Breast epithelium (tissue), 4 donors: Measurements from ENCODE around the gene HRH2. TPM values are rescaled to one million over a fixed set of nuclear protein-coding genes. Genes with fewer than 3 reads are reported as not detected.

ENCODE experiments used
- DNase-seq, 2 donors: peaks; one replicate each; pipeline ENCODE4 v3.0.0-alpha.2; 2019; ENCODE audit warnings: low spot score in 2 of 2
- H3K27ac ChIP-seq, 2 donors: fragments of 200-600 bp; sonication (generic) in 1 of 2; one replicate each; pipeline ENCODE4 v1.5.1; 2016 to 2019; ENCODE audit warnings: mild to moderate bottlenecking in 1 of 2
- H3K27me3 ChIP-seq, 2 donors: fragments of 200-600 bp; sonication (generic) in 1 of 2; one replicate each; pipeline versions ENCODE4 v1.5.1 to v1.6.0; 2017 to 2019; ENCODE audit warnings: control low read depth in 1 of 2, mild to moderate bottlenecking in 1 of 2
- H3K36me3 ChIP-seq: fragments of 200-600 bp; one replicate; pipeline ENCODE4 v1.5.1; 2019
- H3K4me1 ChIP-seq, 2 donors: fragments of 200-600 bp; sonication (generic); one replicate each; pipeline ENCODE4 v1.5.1; 2016 to 2019; ENCODE audit warnings: control low read depth in 1 of 2
- H3K4me3 ChIP-seq, 3 donors: fragments of 200-600 bp; sonication (generic); 1 replicate in 2 of 3; 2 replicates in 1 of 3; pipeline ENCODE4 v1.5.1; 2016 to 2019; ENCODE audit warnings: mild to moderate bottlenecking in 3 of 3, moderate library complexity in 2 of 3
- H3K9me3 ChIP-seq, 2 donors: fragments of 200-600 bp; sonication (generic) in 1 of 2; one replicate each; pipeline ENCODE4 v1.5.1; 2016 to 2019; ENCODE audit warnings: control low read depth in 1 of 2
- POLR2A ChIP-seq: fragments of 450-650 bp; IDR thresholded peaks from one replicate; pipeline ENCODE4 v1.6.1; 2016; ENCODE audit warnings: antibody characterized with exemption, mild to moderate bottlenecking, moderate library complexity
- POLR2AphosphoS5 ChIP-seq, 3 donors: sonication (generic); formaldehyde crosslinking; IDR thresholded peaks; one replicate each; pipeline ENCODE4 v1.6.1; 2017; ENCODE audit warnings: antibody characterized with exemption in 3 of 3
- intact Hi-C: fragments of 100-400 bp; cut with DNase I; formaldehyde crosslinking; loops from one replicate; pipeline ENCODE4 v1.15.1; 2023; ENCODE audit warnings: low total_unique reads
- total RNA-seq, 3 donors: library from RNA; depleted of rRNA; stranded (reverse); fragments of >200 nt; gene quantifications; one replicate each; pipeline ENCODE4 v1.1.0, GENCODE V29; 2016
- TF ChIP-seq, protein P1 (sequence below), 3 donors: fragments of 450-650 bp; IDR thresholded peaks; one replicate each; pipeline ENCODE4 v1.5.1; 2016 to 2017; ENCODE audit warnings: antibody characterized with exemption in 3 of 3, mild to moderate bottlenecking in 3 of 3, moderate library complexity in 3 of 3

The HRH2 gene
- total RNA-seq, 3 donors from 2014 or later: 0.73 to 5.0 (median 2.0) TPM

DNA sequence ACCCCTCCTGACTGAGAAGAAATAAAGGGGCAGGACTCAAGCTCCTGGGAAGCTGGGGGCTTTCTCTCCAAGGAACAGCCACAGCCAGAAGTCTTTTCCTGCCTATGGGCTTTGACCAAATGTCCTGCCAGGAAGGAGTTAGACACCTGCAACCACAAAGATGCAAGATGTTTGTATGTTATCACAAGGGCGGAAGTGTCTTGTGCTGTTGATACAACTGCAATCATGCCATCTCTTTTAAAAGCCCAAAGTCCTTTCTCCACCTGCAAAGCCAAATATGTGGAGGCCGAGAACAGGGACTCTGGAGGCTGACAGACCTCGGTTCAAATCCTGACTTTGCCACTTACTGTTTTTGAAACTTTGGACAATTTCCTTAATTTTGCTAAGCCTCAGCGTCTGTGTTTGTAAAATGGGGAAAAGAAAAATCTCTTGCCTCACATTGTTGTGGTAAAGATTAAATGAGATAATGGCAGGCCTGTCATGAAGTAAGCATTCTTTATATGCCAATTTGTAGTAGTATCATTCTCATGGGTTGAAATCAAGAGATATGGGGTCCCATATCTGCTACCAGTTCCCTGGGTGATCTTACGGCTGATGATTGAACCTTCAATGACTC is 17.0 kb downstream of the HRH2 start:
- TF ChIP-seq POLR2AphosphoS5 (IDR thresholded peaks at IDR 0.05): no peak
- TF ChIP-seq, protein P1, sequence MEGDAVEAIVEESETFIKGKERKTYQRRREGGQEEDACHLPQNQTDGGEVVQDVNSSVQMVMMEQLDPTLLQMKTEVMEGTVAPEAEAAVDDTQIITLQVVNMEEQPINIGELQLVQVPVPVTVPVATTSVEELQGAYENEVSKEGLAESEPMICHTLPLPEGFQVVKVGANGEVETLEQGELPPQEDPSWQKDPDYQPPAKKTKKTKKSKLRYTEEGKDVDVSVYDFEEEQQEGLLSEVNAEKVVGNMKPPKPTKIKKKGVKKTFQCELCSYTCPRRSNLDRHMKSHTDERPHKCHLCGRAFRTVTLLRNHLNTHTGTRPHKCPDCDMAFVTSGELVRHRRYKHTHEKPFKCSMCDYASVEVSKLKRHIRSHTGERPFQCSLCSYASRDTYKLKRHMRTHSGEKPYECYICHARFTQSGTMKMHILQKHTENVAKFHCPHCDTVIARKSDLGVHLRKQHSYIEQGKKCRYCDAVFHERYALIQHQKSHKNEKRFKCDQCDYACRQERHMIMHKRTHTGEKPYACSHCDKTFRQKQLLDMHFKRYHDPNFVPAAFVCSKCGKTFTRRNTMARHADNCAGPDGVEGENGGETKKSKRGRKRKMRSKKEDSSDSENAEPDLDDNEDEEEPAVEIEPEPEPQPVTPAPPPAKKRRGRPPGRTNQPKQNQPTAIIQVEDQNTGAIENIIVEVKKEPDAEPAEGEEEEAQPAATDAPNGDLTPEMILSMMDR (IDR thresholded peaks at IDR 0.05): no peak
- TF ChIP-seq POLR2A: no peak
- DNase-seq: no peak
- intact Hi-C loops: no loop called here

DNA sequence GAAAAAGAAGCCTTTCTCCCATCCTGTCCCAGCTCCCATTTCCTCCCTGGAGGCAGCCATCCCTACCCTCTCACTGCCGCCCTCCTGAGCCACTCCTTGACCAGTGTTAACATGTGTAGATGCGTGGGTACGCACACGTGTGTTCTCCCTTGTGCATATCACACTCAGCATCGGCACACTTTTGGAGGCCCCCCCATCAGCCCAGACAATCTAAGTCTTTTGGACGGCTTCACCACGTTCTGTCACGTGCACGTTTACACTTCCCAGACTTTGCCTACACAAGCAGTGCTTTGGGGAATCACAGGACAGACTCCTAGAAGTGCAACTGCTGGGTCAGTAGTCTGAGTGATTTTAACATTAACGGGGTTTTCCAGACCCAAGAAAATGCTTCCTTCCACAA is 18.0 kb downstream of the HRH2 start:
- Histone ChIP-seq H3K4me3 (no peak overlapping the region), H3K9me3 (no peaks in the 10 kb centered on the region), H3K27me3 (peaks cover 0 to 24% of the 10 kb centered on the region in 2 donors), H3K36me3 (no peaks in the 10 kb centered on the region), H3K4me1 (no peaks in the 10 kb centered on the region), H3K27ac (no peak overlapping the region)
- TF ChIP-seq, protein P1 (IDR thresholded peaks at IDR 0.05): no peak
- no peak for TF ChIP-seq POLR2A
- intact Hi-C loops: no loop called here
- no peak for DNase-seq

More for the DNA sequence above, 17.0 kb downstream of the HRH2 start:
- Histone ChIP-seq H3K36me3 (no peaks in the 10 kb centered on the region), H3K27ac (no peak overlapping the region), H3K27me3 (peaks cover 0 to 28% of the 10 kb centered on the region in 2 donors), H3K4me1 (no peaks in the 10 kb centered on the region), H3K9me3 (no peaks in the 10 kb centered on the region), H3K4me3 (no peak overlapping the region)

DNA sequence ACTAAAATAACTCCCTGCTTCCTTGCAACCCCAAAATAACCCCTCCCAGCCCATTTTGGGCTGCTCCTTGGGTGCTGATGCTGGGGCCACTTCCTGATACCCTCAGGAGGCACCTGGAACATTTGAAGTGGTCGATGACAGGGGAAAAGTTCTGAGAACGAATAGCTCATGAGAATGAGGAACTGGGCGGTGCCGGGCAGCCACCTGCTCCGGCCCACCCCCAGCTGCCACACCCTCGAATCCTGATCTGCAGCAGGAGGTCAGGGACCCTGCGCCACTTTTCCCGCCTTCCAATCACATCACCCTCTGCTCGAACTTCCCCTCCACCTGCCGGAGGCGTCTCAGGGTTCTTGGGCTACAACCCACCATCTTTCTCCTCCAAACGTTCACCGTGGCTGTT is 19.7 kb downstream of the HRH2 start:
- no peak for DNase-seq
- TF ChIP-seq, protein P1 (IDR thresholded peaks at IDR 0.05): no peak
- Histone ChIP-seq H3K4me1 (no peaks in the 10 kb centered on the region), H3K27me3 (peaks cover 0 to 25% of the 10 kb centered on the region in 2 donors), H3K9me3 (no peaks in the 10 kb centered on the region), H3K36me3 (no peaks in the 10 kb centered on the region), H3K4me3 (no peak overlapping the region), H3K27ac (no peak overlapping the region)
- intact Hi-C loops: no loop called here

DNA sequence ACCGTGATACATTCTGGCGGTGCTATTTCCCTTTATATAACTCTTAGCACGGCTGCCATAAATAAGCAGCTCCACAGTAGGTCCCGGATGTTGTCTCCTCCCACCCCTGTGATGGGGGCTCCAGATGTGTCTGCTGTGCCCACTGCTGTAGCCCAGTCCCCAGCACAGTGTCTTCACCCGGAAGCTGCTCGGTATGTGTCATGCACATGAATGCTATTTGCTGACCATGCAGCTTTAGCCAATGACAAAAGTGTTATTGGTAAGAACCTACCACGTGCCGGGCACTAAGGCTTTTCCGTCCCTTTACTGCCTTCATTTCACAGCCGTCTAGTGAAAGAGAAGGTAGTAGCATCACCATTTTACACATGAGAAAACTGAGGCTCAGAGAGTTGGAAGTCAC is 20.2 kb downstream of the HRH2 start:
- intact Hi-C loops: no loop called here
- no peak for DNase-seq
- peaks cover 0 to 25% of the 10 kb centered on the region in 2 donors for H3K27me3 ChIP-seq
- H3K4me3 ChIP-seq: no peak overlapping the region
- no peak for TF ChIP-seq POLR2A
- no peak for TF ChIP-seq POLR2AphosphoS5 (IDR thresholded peaks at IDR 0.05)
- TF ChIP-seq, protein P1 (IDR thresholded peaks at IDR 0.05): no peak
- no peak overlapping the region for H3K27ac ChIP-seq
- no peaks in the 10 kb centered on the region for H3K9me3 ChIP-seq
- H3K4me1 ChIP-seq: no peaks in the 10 kb centered on the region
- H3K36me3 ChIP-seq: no peaks in the 10 kb centered on the region

DNA sequence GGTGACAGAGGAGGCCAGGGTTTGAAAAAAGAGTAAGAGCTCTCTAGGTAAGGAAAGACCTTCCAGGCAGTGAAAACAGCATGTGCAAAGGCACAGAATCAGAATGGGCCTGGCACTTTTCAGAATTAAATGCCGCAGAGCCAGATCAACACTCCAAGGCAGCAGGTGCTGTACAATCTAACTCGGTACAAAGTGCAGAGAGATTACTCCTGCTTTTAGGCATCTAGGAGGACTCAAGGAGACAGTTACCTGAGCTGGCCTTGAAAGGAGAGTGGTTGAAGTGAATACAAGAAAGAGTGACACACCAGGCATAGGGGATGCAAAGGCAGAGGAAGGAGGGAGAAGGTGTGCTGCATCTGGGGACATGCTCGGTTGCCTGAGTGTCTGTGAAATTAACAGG is 21.5 kb downstream of the HRH2 start:
- DNase-seq: no peak
- H3K4me3 ChIP-seq: no peak overlapping the region
- TF ChIP-seq, protein P1 (IDR thresholded peaks at IDR 0.05): no peak
- TF ChIP-seq POLR2AphosphoS5 (IDR thresholded peaks at IDR 0.05) (no peak), POLR2A (no peak)
- H3K4me1 ChIP-seq: no peaks in the 10 kb centered on the region
- H3K36me3 ChIP-seq: no peaks in the 10 kb centered on the region
- H3K27ac ChIP-seq: no peak overlapping the region
- intact Hi-C loops: no loop called here
- peaks cover 0 to 25% of the 10 kb centered on the region in 2 donors for H3K27me3 ChIP-seq
- no peaks in the 10 kb centered on the region for H3K9me3 ChIP-seq
